ENCODE data around the gene DZIP1L.

DNA sequence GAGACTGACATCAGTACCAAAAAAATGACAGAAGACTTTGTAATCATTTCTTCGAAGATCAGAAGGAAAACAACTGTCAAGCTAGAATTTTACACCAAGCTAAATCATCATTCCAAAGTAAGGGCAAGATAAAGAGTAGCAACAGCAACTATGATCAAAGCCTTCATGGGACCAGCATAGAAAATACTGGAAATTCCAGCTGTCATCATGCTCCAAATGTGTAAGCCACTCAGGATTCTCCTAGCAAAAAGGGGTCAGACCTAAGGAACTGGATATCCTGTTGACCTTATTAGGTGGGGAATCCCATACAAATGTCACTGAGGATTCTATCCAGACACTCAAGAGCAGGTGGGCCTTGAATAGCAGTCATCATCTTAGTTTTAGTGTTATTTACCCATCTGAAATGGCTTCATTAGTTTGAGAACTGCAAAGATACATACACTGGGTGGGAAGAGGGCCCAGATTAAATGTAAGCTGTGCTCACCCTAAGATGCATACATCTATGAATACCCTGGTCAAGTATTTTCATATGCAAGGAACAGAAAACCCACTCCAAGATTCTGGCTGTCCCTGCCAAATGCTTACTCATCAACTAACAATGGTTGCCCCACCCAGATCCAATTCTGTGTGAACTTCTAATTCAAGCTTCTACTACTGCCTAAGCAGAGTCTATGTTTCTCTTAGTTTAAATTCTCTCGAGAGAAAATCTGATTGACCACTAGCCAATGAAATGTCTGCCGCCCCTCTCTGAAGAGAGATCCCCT is 72.0 kb downstream of the DZIP1L start:
- TF ChIP-seq POLR2AphosphoS5 (IDR thresholded peaks at IDR 0.05; ENCODE audit: insufficient read depth in 1 of 2, low read depth in 1 of 2) (no peak), POLR2A (IDR thresholded peaks at IDR 0.05) (no peak)
- TF ChIP-seq, protein P1, sequence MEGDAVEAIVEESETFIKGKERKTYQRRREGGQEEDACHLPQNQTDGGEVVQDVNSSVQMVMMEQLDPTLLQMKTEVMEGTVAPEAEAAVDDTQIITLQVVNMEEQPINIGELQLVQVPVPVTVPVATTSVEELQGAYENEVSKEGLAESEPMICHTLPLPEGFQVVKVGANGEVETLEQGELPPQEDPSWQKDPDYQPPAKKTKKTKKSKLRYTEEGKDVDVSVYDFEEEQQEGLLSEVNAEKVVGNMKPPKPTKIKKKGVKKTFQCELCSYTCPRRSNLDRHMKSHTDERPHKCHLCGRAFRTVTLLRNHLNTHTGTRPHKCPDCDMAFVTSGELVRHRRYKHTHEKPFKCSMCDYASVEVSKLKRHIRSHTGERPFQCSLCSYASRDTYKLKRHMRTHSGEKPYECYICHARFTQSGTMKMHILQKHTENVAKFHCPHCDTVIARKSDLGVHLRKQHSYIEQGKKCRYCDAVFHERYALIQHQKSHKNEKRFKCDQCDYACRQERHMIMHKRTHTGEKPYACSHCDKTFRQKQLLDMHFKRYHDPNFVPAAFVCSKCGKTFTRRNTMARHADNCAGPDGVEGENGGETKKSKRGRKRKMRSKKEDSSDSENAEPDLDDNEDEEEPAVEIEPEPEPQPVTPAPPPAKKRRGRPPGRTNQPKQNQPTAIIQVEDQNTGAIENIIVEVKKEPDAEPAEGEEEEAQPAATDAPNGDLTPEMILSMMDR (IDR thresholded peaks at IDR 0.05), result no peak
